Bronchial smooth muscle cell (primary cell): ENCODE measurements around the gene CLPSL2. TPM values are rescaled to one million over a fixed set of nuclear protein-coding genes. Genes with fewer than 3 reads are reported as not detected.

Experiments
- total RNA-seq: library from RNA; depleted of rRNA; stranded (reverse); fragments of >200 nt; gene quantifications from 2 replicates; pipeline ENCODE4 v1.2.1, GENCODE V29; 2014

CLPSL2 gene, protein sequence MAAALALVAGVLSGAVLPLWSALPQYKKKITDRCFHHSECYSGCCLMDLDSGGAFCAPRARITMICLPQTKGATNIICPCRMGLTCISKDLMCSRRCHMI
- total RNA-seq: not detected in 2 replicates

DNA sequence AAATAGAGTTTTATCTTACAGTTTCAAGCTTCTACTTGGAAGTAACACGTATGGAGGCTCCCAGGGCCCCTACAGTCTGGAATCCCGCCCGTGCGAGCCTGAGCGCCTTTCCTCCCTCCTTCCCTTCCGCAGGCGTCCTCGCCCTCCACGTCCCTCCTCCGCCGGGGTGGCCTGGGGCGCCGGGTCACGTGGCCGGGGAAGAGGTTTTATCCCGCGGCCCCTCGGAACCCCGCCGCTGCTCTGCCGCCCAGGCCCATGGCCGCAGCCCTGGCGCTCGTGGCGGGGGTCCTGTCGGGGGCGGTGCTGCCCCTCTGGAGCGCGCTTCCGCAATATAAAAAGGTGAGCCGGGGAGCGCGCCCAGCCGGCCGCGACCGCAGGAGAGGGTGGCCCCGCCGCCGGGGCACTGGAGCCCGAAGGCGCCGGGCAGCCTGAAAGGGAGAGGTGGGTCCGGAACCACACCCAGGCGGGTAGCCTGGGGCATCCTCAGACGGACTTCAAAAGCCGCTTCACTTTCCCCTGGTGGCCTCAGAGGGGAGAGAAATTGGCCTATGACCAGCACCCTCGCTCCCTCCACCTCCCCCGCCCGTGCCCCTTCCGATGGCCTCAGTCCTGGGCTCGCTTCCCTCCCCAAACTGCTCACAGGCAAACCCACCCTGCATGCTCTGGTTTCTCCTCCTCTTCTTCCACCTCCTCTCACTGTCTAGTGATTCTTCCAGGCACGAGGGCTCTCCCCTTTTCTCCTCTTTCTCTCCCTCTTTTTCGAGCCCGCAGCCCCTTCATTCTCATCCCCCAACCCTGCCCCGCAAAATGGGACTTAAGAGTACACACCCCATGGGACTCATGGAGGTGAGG lies at the start of gene CLPSL2:
TSS of gene CLPSL2 (plus strand) at position 235 of the 852 bp plus-strand sequence. CDS start at position 256, 21 bp downstream.

GRCh38 chr6:35736982-35737412 lies 39.4 kb upstream of the CLPSL2 start, which contains the start of gene ARMC12:
Gene ARMC12, plus strand, starts transcription at chr6:35737032. Its CDS starts 77 bp downstream, at chr6:35737109.

DNA sequence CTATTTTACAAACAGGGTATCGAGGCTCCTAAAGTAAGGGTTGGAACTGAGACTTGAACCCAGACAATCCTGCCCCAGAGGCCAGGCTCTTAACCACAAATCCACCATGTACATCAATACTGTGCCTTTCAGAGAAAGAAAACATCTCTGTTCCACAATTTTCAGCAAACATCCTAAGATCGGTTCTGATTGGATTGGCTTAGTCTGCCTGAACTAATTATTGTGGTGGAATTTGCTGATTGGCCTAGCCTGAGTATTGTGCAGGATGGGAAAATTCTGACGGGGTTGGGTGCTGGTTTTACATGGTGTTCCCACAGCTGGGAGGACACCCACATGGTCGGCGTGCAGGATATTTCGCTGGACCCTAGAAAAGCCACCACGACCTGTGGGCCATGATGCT lies 4.3 kb downstream of the CLPSL2 start, which contains the start of gene CLPSL1:
TSS of gene CLPSL1 (plus strand) at position 301 of the 400 bp plus-strand sequence. CDS start at position 393, 92 bp downstream.

GRCh38 chr6:35804996-35805736 lies 28.8 kb downstream of the CLPSL2 start, which contains the start of gene LHFPL5:
Gene LHFPL5, plus strand, starts transcription at chr6:35805352. Its CDS starts 319 bp downstream, at chr6:35805671.

Other genes with a start within 250 kb of the CLPSL2 start
- gene FKBP5, start 87.7 kb upstream of the CLPSL2 start, total RNA-seq: 1.7 and 3.0 TPM in 2 replicates
- gene ARMC12, start 39.6 kb upstream of the CLPSL2 start, total RNA-seq: 0.32 and 0.60 TPM in 2 replicates
- gene CLPSL1, start 4.4 kb downstream of the CLPSL2 start, total RNA-seq: not detected in 2 replicates
- gene CLPS, start 20.7 kb downstream of the CLPSL2 start, total RNA-seq: not detected in 2 replicates
- gene LHFPL5, start 28.8 kb downstream of the CLPSL2 start, total RNA-seq: not detected in 2 replicates
- 28.5 and 28.9 TPM in 2 replicates for gene SRPK1, start 144.5 kb downstream of the CLPSL2 start, total RNA-seq
- gene SLC26A8, start 248.0 kb downstream of the CLPSL2 start, total RNA-seq: under 0.01 TPM in 1 of 2 replicates, not detected in the other